ENCODE measurements around the gene STIM1.
"Not testable (repeated sequence)": the region's sequence is repeated elsewhere in the genome, so short reads cannot be mapped to it uniquely, and the experiment has no call there.

STIM1 gene

DNA sequence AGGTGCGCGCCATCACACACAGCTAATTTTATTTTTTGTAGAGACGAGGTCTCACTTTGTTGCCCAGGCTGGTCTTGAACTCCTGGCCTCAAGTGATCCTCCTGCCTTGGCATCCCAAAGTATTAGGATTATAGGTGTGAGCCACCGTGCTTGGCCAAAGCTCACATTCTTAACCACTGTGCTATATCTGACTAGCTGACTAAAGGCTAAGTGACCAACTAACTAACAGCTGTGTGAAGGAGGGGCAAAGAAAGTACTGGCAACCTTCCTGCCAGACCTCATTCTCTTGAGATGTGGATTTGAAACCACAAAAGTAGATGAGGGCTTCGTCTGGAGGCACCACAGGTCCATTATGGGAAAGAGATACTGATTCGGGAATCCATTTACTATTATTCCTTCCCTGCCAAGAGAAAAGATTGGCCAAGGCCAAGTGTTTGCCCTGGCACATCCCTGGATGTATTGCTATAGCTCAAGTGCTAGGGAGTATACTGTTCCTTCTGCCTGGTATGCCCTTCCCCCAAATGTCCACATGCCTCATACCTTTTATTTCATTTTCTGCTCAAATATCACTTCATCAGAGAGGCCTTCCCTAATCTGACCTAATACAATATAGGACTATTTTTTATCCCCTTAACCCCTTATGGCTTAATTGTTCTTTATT, 186.4 kb downstream of the STIM1 start:
- DNase-seq, result no peak

DNA sequence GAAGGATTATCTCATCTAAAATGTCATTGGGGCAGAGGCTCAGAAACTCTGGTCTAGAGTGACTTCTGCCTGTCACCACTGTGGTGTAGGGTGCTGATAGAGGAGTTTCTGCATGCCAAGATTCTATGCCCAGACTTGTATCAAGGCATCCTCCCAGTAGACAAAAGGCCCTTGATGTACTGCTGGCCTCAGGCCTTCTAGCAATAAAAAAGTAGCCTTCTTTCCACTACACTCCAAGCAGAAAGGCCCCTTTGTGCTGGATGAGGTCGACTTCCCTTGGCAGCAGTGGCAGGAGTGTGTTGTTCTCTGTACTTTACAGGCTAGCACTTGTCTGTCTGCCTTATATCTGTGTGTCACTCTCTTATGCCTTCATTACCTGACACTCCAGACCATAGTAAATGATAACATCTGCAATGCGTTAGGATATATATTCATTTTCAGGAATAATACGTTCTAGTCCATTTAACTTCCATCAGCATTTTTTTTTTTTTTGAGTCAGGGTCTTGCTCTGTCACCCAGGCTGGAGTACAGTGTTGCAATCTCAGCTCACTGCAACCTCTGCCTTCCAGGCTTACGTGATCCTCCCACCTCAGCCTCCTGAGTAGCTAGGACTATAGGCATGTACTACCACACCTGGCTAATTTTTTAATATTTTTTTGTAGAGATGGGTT, 189.6 kb downstream of the STIM1 start:
- no peak for DNase-seq

- DNase-seq, result no peak
Measured at GRCh38 chr11:4048340-4048739, 192.9 kb downstream of the STIM1 start.

DNA sequence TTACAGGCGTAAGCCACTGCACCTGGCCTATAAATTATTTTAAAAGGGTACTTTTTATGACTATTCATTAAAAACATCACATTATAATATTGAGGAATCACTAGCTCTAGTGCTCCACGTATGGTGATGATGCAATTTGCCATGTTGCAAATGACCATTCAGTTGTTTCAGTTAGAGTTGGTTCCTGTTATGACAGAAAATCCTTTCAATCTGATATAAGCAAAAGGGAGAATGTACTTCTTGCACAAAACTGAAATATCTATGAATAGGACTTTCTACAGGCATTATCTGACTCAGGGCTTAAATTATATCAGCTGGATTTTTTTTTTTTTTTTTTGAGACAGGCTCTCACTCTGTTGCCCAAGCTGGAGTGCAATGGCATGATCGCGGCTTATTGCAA, 193.5 kb downstream of the STIM1 start:
- DNase-seq, result no peak

- DNase-seq, result no peak
Measured at GRCh38 chr11:4050138-4050537, 194.7 kb downstream of the STIM1 start.

DNA sequence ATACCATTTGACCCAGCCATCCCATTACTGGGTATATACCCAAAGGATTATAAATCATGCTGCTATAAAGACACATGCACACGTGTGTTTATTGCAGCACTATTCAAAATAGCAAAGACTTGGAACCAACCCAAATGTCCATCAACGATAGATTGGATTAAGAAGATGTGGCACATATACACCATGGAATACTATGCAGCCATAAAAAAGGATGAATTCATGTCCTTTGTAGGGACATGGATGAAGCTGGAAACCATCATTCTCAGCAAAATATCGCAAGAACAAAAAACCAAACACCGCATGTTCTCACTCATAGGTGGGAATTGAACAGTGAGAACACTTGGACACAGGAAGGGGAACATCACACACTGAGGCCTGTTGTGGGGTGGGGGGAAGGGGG, 197.7 kb downstream of the STIM1 start:
- DNase-seq, result not testable (repeated sequence)

DNA sequence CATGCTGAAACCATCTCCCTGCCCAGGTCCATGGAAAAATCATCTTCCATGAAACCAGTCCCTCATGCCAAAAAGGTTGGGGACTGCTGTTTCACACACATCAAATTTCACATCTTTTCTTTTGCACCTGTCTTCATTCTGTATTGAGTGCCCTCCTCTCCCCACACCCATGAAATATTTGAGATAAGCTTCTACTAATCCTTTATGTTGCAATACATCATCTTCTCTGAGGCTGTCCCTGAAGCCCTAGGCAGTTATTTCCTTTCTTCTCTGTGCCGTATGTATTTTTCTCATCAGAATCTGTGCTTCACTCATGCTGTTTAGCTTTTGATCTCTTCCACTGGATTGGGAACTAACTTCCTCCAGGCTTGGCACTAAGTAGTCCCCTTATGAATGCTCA, 199.2 kb downstream of the STIM1 start:
- DNase-seq, result no peak

DNA sequence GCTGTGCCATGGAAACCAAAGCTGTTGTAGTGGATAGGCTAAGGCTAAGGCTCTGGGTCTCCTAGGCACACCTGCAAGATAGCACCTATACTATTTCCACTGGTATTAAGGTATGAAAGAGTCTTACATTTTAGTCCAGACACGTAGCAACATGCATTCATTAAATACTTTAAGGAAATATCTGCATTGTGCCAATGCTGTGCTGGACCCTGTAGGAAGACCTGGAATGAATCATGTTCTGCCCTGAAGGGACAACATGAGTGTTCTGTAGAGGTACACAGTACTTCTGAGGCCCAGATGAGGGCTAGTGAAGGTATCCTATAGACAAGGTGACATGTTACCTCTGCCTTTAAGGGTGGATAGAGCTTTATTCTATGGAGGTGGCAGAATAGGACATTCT, 204.0 kb downstream of the STIM1 start:
- no peak for DNase-seq

GRCh38 chr11:4060182-4060923, 204.9 kb downstream of the STIM1 start:
- DNase-seq, result no peak

GRCh38 chr11:4061700-4062099, 206.2 kb downstream of the STIM1 start:
- DNase-seq, result no peak

GRCh38 chr11:4063348-4063747, 207.9 kb downstream of the STIM1 start:
- no peak for DNase-seq

DNA sequence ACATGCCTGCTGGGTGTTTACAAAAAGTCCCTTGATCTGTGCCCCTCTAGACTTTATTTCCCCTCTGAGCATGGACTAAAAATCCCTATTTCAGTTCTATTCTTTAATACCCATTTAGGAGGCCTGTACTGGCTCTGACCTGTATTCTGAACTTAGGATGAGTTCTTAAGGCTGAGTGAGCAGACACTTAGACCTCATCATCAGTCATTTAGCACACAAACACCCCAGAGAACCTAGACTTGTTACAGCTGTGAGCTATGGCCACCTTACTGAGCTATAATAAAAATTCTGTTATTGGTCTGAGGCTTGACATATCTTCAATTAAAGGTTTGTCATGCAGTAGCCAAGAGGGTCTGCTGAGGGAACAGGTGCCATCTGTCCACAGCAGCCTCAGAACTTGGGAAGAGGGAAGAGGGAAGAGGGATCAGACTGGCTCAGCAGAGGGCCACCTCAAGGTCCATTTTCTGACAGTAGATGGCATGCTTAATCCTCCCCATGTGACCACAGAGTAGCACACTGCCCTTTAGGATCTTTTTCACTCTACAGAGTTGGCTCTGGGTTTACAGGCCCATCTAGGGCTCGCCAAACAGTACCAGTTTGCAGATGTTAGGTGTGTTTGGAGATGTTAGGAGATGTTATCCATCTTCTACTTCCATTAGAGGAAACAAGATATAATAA, 209.0 kb downstream of the STIM1 start:
- no peak for DNase-seq

DNA sequence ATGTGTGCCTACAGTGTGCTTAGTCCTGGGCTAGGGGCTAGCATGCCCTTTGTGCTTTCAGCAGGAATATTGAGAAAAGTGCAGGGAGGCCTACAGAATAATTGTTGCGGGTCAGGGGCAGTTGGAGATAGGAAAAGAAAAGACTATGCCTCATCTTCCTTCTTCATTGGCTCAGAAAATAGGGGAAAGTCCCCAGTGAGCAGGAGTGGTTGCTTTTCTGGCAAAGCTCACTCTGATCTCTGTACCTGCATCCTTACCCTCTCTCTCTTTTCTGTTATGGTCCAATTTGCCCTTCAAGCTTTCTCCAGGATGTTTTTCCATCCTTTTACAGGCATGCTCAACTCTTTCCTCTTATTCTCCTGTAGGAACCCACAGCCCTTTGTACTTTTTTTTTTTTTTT, 209.6 kb downstream of the STIM1 start:
- DNase-seq, result no peak

DNA sequence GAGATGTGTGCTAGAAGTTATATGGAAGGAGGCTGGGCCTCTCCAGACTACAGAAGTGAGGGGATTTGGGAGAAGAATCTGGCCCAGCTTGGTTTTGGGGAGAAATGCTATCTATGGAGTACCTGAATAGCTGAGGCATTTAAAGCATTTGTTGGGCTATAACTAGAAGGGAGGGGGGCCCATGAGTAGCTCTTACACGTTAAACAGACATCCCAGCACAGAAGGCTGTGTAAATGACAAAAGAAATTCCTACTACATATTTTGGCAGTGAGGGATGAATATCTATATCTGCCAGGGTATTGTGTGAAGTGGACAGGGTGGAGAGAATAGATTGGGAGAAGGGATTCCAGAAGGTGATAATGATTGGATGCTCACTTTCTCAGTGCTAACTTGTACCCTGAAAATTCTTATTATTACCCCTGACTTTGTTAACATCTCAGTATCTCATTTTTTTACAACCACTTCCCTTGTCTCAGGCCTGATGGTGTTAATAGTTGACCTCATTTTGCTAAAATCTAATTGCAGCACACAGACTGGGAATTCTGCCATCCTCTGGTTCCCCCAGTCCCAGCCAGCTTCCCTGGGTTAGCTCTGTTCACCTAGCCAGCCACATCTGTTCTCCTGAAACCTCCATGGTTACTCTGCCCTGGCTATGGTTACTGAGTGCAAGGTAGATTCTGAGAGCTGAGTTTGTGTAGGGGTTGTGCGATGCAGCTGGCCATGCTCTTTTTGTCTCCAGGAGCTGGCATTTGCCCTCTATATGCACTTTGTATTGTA, 210.3 kb downstream of the STIM1 start:
- no peak for DNase-seq

DNA sequence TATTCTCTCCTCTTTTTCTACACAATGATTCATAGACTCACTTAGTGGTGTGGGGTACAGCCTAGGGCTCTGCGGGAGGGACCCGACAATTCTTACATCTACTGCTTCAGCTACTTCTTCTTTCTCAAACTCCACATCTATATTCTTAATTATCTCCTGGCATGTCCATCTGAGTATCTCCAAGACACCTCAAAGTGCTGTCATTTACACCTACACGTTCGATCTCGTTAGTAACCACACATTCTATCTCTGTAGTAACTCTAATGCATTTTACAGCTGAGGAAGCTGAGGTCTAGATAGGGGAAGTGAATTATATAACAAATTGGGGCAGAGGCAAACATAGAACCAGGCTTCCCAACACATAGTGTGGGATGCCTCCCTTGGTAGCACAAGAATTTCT, 211.4 kb downstream of the STIM1 start:
- DNase-seq, result no peak

DNA sequence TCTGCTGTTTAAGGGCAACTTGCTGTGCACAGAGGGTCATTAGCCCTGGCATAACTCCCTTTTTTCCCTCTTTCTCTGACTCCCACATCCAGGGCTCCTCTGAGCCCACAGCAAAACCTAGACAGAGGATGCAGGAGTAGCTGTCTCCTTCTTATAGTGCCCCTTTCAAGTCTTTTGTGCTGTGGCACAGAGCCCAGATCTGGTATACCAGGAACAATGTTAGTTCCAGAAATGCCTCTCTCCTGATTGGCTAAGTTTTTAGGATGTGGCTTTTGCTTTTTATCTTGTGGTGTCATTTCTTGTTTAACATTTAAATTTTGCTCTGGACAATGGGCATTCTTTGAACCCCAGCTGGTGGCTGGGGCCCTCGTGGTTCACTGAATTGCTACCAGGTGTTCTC, 213.5 kb downstream of the STIM1 start:
- DNase-seq, result no peak

- DNase-seq, result no peak
Measured at GRCh38 chr11:4071325-4071724, 215.9 kb downstream of the STIM1 start.

GRCh38 chr11:4071914-4072313, 216.4 kb downstream of the STIM1 start:
- DNase-seq, result no peak

- no peak for DNase-seq
Measured at GRCh38 chr11:4072668-4073285, 217.3 kb downstream of the STIM1 start.

GRCh38 chr11:4074266-4074665, 218.8 kb downstream of the STIM1 start:
- DNase-seq, result no peak

DNA sequence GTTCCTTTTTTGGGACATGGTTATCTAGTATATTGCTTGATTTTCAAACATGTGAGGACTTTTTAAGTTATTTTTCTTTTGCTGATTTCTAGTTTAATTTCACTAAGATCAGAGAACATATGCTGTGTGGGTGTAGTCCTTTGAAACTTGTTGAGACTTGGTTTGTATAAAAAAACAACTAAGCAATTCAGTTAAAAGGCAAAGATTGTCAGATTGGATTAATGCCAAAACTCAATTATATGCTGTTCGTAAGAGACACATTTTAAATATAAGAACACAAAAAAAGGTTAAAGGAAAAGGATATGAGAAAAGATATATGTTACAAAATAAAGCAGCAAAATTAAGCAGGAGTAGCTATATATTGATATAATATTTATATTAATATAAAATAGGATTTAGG, 221.3 kb downstream of the STIM1 start:
- DNase-seq, result no peak

DNA sequence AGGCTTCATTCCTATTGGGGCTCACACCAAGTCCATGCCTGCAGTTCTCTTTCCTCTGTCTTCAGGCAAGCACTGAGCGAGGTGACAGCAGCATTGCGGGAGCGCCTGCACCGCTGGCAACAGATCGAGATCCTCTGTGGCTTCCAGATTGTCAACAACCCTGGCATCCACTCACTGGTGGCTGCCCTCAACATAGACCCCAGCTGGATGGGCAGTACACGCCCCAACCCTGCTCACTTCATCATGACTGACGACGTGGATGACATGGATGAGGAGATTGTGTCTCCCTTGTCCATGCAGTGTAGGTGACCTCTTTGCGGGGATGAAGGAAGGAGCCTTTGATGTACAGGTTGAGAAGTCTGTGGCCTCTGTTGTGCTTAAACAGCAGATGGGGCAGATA, 227.7 kb downstream of the STIM1 start:
- DNase-seq, result no peak
